ENCODE data around the gene CCBE1.

The CCBE1 gene

GRCh38 chr18:59539108-59539507 is 158.1 kb downstream of the CCBE1 start:
- no peak for TF ChIP-seq POLR2AphosphoS5 (IDR thresholded peaks at IDR 0.05; ENCODE audit: low read depth)

GRCh38 chr18:59537579-59537978 is 159.6 kb downstream of the CCBE1 start:
- no peaks in the 10 kb centered on the region for H3K27me3 ChIP-seq (ENCODE audit: insufficient read depth, poor library complexity, severe bottlenecking)
- no peak overlapping the region for H3K4me3 ChIP-seq (replicated peaks; ENCODE audit: insufficient read depth, low read length)
- H3K27ac ChIP-seq (replicated peaks): no peak overlapping the region
- no peak for DNase-seq (ENCODE audit: low read depth in 1 of 2, low spot score in 1 of 2)
- no peak for TF ChIP-seq POLR2AphosphoS5 (IDR thresholded peaks at IDR 0.05; ENCODE audit: low read depth)
- no peak for TF ChIP-seq GABPA (IDR thresholded peaks at IDR 0.05; ENCODE audit: low read depth)

More at GRCh38 chr18:59539108-59539507, 158.1 kb downstream of the CCBE1 start:
- Histone ChIP-seq H3K27ac (replicated peaks) (no peak overlapping the region), H3K4me3 (replicated peaks; ENCODE audit: insufficient read depth, low read length) (no peak overlapping the region), H3K27me3 (ENCODE audit: insufficient read depth, poor library complexity, severe bottlenecking) (no peaks in the 10 kb centered on the region)
- DNase-seq (ENCODE audit: low read depth in 1 of 2, low spot score in 1 of 2): no peak

GRCh38 chr18:59536166-59536565 is 161.1 kb downstream of the CCBE1 start:
- H3K4me3 ChIP-seq (replicated peaks; ENCODE audit: insufficient read depth, low read length): no peak overlapping the region
- TF ChIP-seq REST (IDR thresholded peaks at IDR 0.05; ENCODE audit: insufficient replicate concordance, low read depth): no peak
- TF ChIP-seq SPI1 (IDR thresholded peaks at IDR 0.05; ENCODE audit: borderline replicate concordance, low read depth): no peak
- no peak for TF ChIP-seq GABPA (IDR thresholded peaks at IDR 0.05; ENCODE audit: low read depth)
- no peak for TF ChIP-seq CTCF (IDR thresholded peaks at IDR 0.05; ENCODE audit: insufficient read depth, low read length)
- TF ChIP-seq POLR2AphosphoS5 (IDR thresholded peaks at IDR 0.05; ENCODE audit: low read depth): no peak
- H3K27ac ChIP-seq (replicated peaks): no peak overlapping the region
- DNase-seq (ENCODE audit: low read depth in 1 of 2, low spot score in 1 of 2): no peak
- H3K27me3 ChIP-seq (ENCODE audit: insufficient read depth, poor library complexity, severe bottlenecking): no peaks in the 10 kb centered on the region

GRCh38 chr18:59535055-59535454 is 162.2 kb downstream of the CCBE1 start:
- Histone ChIP-seq H3K27me3 (ENCODE audit: insufficient read depth, poor library complexity, severe bottlenecking) (no peaks in the 10 kb centered on the region), H3K4me3 (replicated peaks; ENCODE audit: insufficient read depth, low read length) (no peak overlapping the region), H3K27ac (replicated peaks) (no peak overlapping the region)
- DNase-seq (ENCODE audit: low read depth in 1 of 2, low spot score in 1 of 2): no peak
- TF ChIP-seq POLR2AphosphoS5 (IDR thresholded peaks at IDR 0.05; ENCODE audit: low read depth) (no peak), REST (IDR thresholded peaks at IDR 0.05; ENCODE audit: insufficient replicate concordance, low read depth) (no peak), SPI1 (IDR thresholded peaks at IDR 0.05; ENCODE audit: borderline replicate concordance, low read depth) (no peak), CTCF (IDR thresholded peaks at IDR 0.05; ENCODE audit: insufficient read depth, low read length) (no peak)

GRCh38 chr18:59528866-59529265 is 168.4 kb downstream of the CCBE1 start:
- Histone ChIP-seq H3K27me3 (ENCODE audit: insufficient read depth, poor library complexity, severe bottlenecking) (no peaks in the 10 kb centered on the region), H3K27ac (replicated peaks) (no peak overlapping the region), H3K4me3 (replicated peaks; ENCODE audit: insufficient read depth, low read length) (no peak overlapping the region)
- DNase-seq (ENCODE audit: low read depth in 1 of 2, low spot score in 1 of 2): no peak
- no peak for TF ChIP-seq SPI1 (IDR thresholded peaks at IDR 0.05; ENCODE audit: borderline replicate concordance, low read depth)
- TF ChIP-seq POLR2AphosphoS5 (IDR thresholded peaks at IDR 0.05; ENCODE audit: low read depth): no peak
- no peak for TF ChIP-seq CTCF (IDR thresholded peaks at IDR 0.05; ENCODE audit: insufficient read depth, low read length)
- no peak for TF ChIP-seq GABPA (IDR thresholded peaks at IDR 0.05; ENCODE audit: low read depth)
- TF ChIP-seq REST (IDR thresholded peaks at IDR 0.05; ENCODE audit: insufficient replicate concordance, low read depth): no peak

All from HL-60 (cell line).